Measurements from ENCODE around the gene RAB1B.

DNA sequence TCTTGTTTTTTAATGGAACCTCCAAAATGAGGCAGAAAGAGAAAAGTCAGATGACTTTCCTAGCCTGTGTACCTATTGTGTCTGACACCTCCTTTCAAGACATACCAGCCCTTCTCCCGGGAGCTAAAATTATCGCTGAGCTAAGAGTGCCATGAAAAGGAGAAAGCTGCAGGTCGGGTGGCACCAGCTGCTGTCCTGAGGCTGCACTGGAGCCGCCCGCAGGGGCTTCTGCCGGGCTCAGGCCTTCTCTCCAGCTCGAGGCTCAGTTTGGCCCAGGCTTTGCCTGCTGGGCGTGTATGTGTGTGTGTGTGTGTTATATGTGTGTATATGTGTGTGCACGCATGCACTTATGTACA, 27.7 kb upstream of the RAB1B start:
- TF ChIP-seq CTCF (conservative IDR thresholded peaks at IDR 0.05) (no peak), ZFX (IDR thresholded peaks at IDR 0.05) (no peak)
